OCI-LY1 (cell line): ENCODE data around the gene LRSAM1.

Experiments
- H2AFZ ChIP-seq: fragments of 200-600 bp; sonication (generic), shearing (Covaris generic); 2 replicates; pipeline ENCODE4 v1.6.0; 2014; ENCODE audit warnings: antibody characterized with exemption, mild to moderate bottlenecking, low read length
- H3F3A ChIP-seq: fragments of 200-600 bp; sonication (generic), shearing (Covaris generic); 2 replicates; pipeline ENCODE4 v1.6.0; 2014; ENCODE audit warnings: mild to moderate bottlenecking, antibody characterized with exemption, low read length, moderate library complexity; ENCODE audit not compliant: insufficient read depth
- H3K27ac ChIP-seq: fragments of 200-600 bp; sonication (generic); 2 replicates; pipeline ENCODE4 v1.5.1; 2014; ENCODE audit warnings: low read length, mixed run types, mild to moderate bottlenecking, low read depth; ENCODE audit not compliant: poor library complexity, severe bottlenecking
- H3K27me3 ChIP-seq: fragments of 200-600 bp; sonication (generic); 2 replicates; pipeline ENCODE4 v1.6.0; 2014; ENCODE audit warnings: antibody characterized with exemption, mild to moderate bottlenecking, low read length, moderate library complexity; ENCODE audit not compliant: insufficient read depth
- H3K36me3 ChIP-seq: fragments of 200-600 bp; sonication (generic); 2 replicates; pipeline ENCODE4 v1.6.1; 2014; ENCODE audit warnings: mild to moderate bottlenecking, antibody characterized with exemption, low read length, moderate library complexity, mixed read lengths; ENCODE audit not compliant: insufficient read depth
- H3K4me1 ChIP-seq: fragments of 200-600 bp; sonication (generic); 2 replicates; pipeline ENCODE4 v1.5.1; 2014; ENCODE audit warnings: mild to moderate bottlenecking, low read length, moderate library complexity; ENCODE audit not compliant: insufficient read depth, severe bottlenecking
- H3K4me2 ChIP-seq: fragments of 200-600 bp; sonication (generic), shearing (Covaris generic); 2 replicates; pipeline ENCODE4 v1.6.1; 2014; ENCODE audit warnings: low read length
- H3K4me3 ChIP-seq: fragments of 200-600 bp; sonication (generic); 2 replicates; pipeline ENCODE4 v1.5.1; 2014; ENCODE audit warnings: low read length, low read depth, mild to moderate bottlenecking, mixed read lengths; ENCODE audit not compliant: poor library complexity, severe bottlenecking
- H3K79me2 ChIP-seq: fragments of 200-600 bp; shearing (Covaris generic); 2 replicates; pipeline ENCODE4 v1.6.1; 2016; ENCODE audit warnings: mixed run types, low read length, mixed read lengths; ENCODE audit not compliant: insufficient read depth
- H3K9ac ChIP-seq: fragments of 200-600 bp; sonication (generic), shearing (Covaris generic); 2 replicates; pipeline ENCODE4 v1.6.1; 2014; ENCODE audit warnings: mild to moderate bottlenecking, low read length, mixed read lengths
- H3K9me2 ChIP-seq: fragments of 200-600 bp; sonication (generic), shearing (Covaris generic); 2 replicates; pipeline ENCODE4 v1.6.1; 2014; ENCODE audit warnings: low read depth, mild to moderate bottlenecking, low read length, mixed read lengths
- H3K9me3 ChIP-seq: fragments of 200-600 bp; shearing (Covaris generic); 2 replicates; pipeline ENCODE4 v1.6.1; 2014; ENCODE audit warnings: low read length, mixed read lengths
- H4K20me1 ChIP-seq: fragments of 200-600 bp; sonication (generic), shearing (Covaris generic); 2 replicates; pipeline ENCODE4 v1.6.0; 2016; ENCODE audit warnings: mild to moderate bottlenecking, low read length; ENCODE audit not compliant: insufficient read depth
- EZH2 ChIP-seq: fragments of 200-600 bp; sonication (generic), shearing (Covaris generic); IDR thresholded peaks from 2 replicates; pipeline ENCODE4 v1.8.0; 2017; ENCODE audit warnings: borderline replicate concordance, mixed run types, mild to moderate bottlenecking, antibody characterized with exemption, low read length, moderate library complexity, mixed read lengths
- TF ChIP-seq, protein P1 (sequence below): fragments of 200-600 bp; sonication (generic), shearing (Covaris generic); IDR thresholded peaks from 2 replicates; pipeline ENCODE4 v1.5.1; 2017; ENCODE audit warnings: mild to moderate bottlenecking, antibody characterized with exemption, low read length, moderate library complexity, mixed read lengths

LRSAM1 gene

DNA sequence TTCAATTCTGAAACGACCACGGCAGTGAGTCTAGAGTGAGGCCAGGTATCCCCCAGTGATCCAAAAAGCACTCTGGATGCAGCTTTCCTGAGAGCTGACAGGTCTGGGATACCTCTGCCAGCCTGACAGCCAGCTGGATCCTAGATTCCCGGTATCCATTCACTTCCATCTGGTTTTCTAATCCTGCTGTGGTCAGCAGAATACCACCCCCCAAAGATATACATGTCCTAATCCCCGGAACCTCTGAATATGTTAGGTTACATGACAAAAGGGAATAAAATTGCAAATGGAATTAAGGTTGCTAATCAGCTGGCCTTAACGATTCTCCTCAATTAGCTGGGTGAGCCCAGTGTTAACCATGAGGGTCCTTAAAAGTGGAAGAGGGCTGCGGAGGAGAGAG is 28.5 kb upstream of the LRSAM1 start:
- Histone ChIP-seq H2AFZ (no peak overlapping the region), H3K9me2 (no peaks in the 10 kb centered on the region), H3K4me1 (peaks cover 24% of the 10 kb centered on the region), H3K27me3 (no peaks in the 10 kb centered on the region), H3K9ac (peak overlapping the region; percentile 88; the same call in 1 of the 2 replicates), H3K9me3 (no peaks in the 10 kb centered on the region), H3K36me3 (no peaks in the 10 kb centered on the region), H3K79me2 (peaks cover 8% of the 10 kb centered on the region), H4K20me1 (no peaks in the 10 kb centered on the region), H3K4me2 (peak overlapping the region; percentile 76), H3K27ac (no peak overlapping the region), H3K4me3 (peak overlapping the region; percentile 88), H3F3A (no peaks in the 10 kb centered on the region)
- no peak for TF ChIP-seq EZH2
- TF ChIP-seq, protein P1, sequence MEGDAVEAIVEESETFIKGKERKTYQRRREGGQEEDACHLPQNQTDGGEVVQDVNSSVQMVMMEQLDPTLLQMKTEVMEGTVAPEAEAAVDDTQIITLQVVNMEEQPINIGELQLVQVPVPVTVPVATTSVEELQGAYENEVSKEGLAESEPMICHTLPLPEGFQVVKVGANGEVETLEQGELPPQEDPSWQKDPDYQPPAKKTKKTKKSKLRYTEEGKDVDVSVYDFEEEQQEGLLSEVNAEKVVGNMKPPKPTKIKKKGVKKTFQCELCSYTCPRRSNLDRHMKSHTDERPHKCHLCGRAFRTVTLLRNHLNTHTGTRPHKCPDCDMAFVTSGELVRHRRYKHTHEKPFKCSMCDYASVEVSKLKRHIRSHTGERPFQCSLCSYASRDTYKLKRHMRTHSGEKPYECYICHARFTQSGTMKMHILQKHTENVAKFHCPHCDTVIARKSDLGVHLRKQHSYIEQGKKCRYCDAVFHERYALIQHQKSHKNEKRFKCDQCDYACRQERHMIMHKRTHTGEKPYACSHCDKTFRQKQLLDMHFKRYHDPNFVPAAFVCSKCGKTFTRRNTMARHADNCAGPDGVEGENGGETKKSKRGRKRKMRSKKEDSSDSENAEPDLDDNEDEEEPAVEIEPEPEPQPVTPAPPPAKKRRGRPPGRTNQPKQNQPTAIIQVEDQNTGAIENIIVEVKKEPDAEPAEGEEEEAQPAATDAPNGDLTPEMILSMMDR, result no peak

DNA sequence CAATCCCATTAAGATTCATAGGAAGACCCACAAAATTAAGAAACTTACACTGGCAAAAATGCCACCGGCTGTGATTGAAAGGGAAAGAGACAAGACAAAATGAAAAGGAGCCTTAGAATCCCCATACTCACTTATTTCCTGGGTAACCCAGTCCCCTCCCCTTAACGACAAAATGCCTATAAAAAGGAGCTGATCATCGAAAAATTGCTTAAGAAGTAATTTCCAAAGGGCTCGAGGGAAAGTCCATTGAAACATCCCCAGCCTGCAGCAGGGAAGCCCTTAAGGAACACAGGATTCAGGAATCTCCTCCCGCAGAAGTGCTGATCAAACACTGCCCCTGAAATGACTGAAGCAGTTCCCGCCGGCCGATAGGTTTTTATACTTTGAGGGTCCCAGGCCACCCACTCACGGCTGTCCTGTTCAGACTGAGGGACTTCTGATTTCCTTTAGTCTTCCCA is 27.8 kb upstream of the LRSAM1 start:
- no peaks in the 10 kb centered on the region for H3K9me3 ChIP-seq
- H3K79me2 ChIP-seq, result peaks cover 8% of the 10 kb centered on the region

DNA sequence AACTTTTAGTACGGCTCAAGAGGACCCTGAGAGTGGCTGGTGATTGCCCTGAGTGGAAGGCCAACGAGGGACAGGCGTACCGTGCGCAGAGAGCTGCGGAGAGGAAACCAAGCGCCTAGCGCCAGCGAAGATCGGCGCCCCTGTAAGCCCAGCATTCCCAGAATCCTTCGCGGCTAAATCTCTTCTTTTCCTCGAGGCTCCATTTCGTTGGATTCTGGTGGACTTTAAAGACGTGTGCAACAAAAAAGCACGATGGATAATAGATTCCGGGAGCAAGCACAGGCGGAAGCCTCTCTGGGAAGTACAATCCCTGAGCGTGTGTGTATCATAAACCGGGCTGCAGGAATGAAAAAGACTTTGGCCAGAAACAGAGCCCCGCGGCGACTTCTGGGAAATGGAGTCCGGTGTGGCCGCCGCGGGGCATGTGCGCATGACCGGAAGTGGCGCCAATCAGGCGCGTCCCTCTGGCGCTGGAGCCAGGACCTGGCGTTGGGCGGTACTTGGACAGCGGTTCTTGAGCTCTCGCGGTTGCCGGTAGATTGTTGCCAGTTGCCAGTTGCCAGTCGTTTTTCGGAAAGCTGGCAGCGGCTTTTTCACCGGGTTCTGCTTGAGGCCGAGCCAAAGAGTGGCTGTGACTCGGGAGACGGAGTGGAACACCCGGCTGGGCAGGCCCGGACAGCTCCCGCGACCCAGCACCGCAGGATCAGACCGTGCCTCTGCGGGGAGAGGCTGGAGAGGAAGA is 27.2 kb upstream of the LRSAM1 start, which contains the start of gene ZNF79:
TSS of gene ZNF79 (plus strand) at position 449 of the 742 bp plus-strand sequence. CDS start 406 bp downstream, outside the sequence.
- no peaks in the 10 kb centered on the region for H3K27me3 ChIP-seq
- H3K4me2 ChIP-seq, result peak within 1 kb of the TSS; percentile 76
- peak within 1 kb of the TSS; percentile 88 for H3K9ac ChIP-seq
- H3K4me1 ChIP-seq, result peaks cover 24% of the 10 kb centered on the region
- H3K27ac ChIP-seq, result peak within 1 kb of the TSS; percentile 37
- H3F3A ChIP-seq, result no peaks in the 10 kb centered on the region
- 0 out of 2 replicates have a peak within 1 kb of the TSS, but pooled peaks have one; percentile 20 for H2AFZ ChIP-seq
- TF ChIP-seq EZH2, result no peak
- TF ChIP-seq, protein P1, result no peak
- H3K4me3 ChIP-seq, result peak within 1 kb of the TSS; percentile 88
- no peaks in the 10 kb centered on the region for H3K9me2 ChIP-seq
- H3K9me3 ChIP-seq, result no peaks in the 10 kb centered on the region
- peaks cover 8% of the 10 kb centered on the region for H3K79me2 ChIP-seq
- peaks cover 9% of the 10 kb centered on the region for H3K36me3 ChIP-seq
- no peaks in the 10 kb centered on the region for H4K20me1 ChIP-seq

More for the DNA sequence above, 27.8 kb upstream of the LRSAM1 start:
- H3F3A ChIP-seq, result no peaks in the 10 kb centered on the region
- H3K4me2 ChIP-seq, result peak overlapping the region; percentile 76
- 0 out of 2 replicates have a peak overlapping the region, but pooled peaks have one; percentile 20 for H2AFZ ChIP-seq
- H3K9me2 ChIP-seq, result no peaks in the 10 kb centered on the region
- peaks cover 3% of the 10 kb centered on the region; the same call in 1 of the 2 replicates for H3K36me3 ChIP-seq
- no peaks in the 10 kb centered on the region for H3K27me3 ChIP-seq
- peak overlapping the region; percentile 88 for H3K9ac ChIP-seq
- no peaks in the 10 kb centered on the region for H4K20me1 ChIP-seq
- peak overlapping the region; percentile 18 for H3K27ac ChIP-seq
- H3K4me3 ChIP-seq, result peak overlapping the region; percentile 88
- peaks cover 24% of the 10 kb centered on the region for H3K4me1 ChIP-seq
- no peak for TF ChIP-seq EZH2
- TF ChIP-seq, protein P1, result no peak
